CD4-positive, alpha-beta memory T cell (primary cell): ENCODE data around the gene SLC1A1. TPM values are rescaled to one million over a fixed set of nuclear protein-coding genes. Genes with fewer than 3 reads are reported as not detected.
"Not testable (repeated sequence)": the region's sequence is repeated elsewhere in the genome, so short reads cannot be mapped to it uniquely, and the experiment has no call there.

Experiments
- CTCF ChIA-PET: fragments of 350-600 bp; sonication (Branson Sonifier 250); formaldehyde crosslinking; loops from one replicate; lab custom pipeline; 2021; ENCODE audit warnings: inconsistent platforms; ENCODE audit not compliant: partially characterized antibody; lab: Charles Lee
- POLR2A ChIA-PET: fragments of 350-600 bp; sonication (Branson Sonifier 250); formaldehyde crosslinking; loops from one replicate; lab custom pipeline; 2021; ENCODE audit not compliant: partially characterized antibody; lab: Charles Lee
- DNase-seq, 5 donors: peaks; one replicate each; pipeline versions ENCODE4 v3.0.0 to v3.0.0-alpha.2; 2020 to 2022; ENCODE audit warnings: mixed read lengths in 1 of 5
- H3K27ac ChIP-seq: one replicate; pipeline ENCODE4 v1.7.0; 2013; ENCODE audit warnings: low read depth, low read length
- H3K27me3 ChIP-seq: 2 replicates; pipeline ENCODE4 v1.7.0; 2013; ENCODE audit warnings: mild to moderate bottlenecking, low read length, moderate library complexity; ENCODE audit not compliant: insufficient read depth
- H3K36me3 ChIP-seq: 2 replicates; pipeline ENCODE4 v1.7.0; 2013; ENCODE audit warnings: mild to moderate bottlenecking, low read length, moderate library complexity; ENCODE audit not compliant: insufficient read depth
- H3K4me1 ChIP-seq: 2 replicates; pipeline ENCODE4 v1.7.0; 2013; ENCODE audit warnings: mild to moderate bottlenecking, low read length, moderate library complexity; ENCODE audit not compliant: insufficient read depth
- H3K4me3 ChIP-seq, 2 donors: one replicate each; pipeline ENCODE4 v1.7.0; 2013; ENCODE audit warnings: low read length in 2 of 2, mild to moderate bottlenecking in 1 of 2
- H3K9me3 ChIP-seq, 2 donors: one replicate each; pipeline ENCODE4 v1.7.0; 2013; ENCODE audit warnings: low read length in 2 of 2, control low read depth in 1 of 2; ENCODE audit not compliant: control insufficient read depth in 1 of 2
- H3K27ac Mint-ChIP-seq, 7 donors: one replicate each; pipeline ENCODE4 v1.8.0; 2020 to 2021; ENCODE audit warnings: mixed read lengths in 7 of 7, mild to moderate bottlenecking in 6 of 7, inconsistent platforms in 3 of 7, moderate library complexity in 3 of 7
- H3K27me3 Mint-ChIP-seq, 2 donors: one replicate each; pipeline ENCODE4 v1.8.0; 2020 to 2021; ENCODE audit warnings: mixed read lengths in 2 of 2
- H3K36me3 Mint-ChIP-seq, 2 donors: one replicate each; pipeline ENCODE4 v1.8.0; 2020 to 2021; ENCODE audit warnings: mixed read lengths in 2 of 2, inconsistent platforms in 1 of 2, mild to moderate bottlenecking in 1 of 2
- H3K4me1 Mint-ChIP-seq, 4 donors: one replicate each; pipeline ENCODE4 v1.8.0; 2020 to 2021; ENCODE audit warnings: mixed read lengths in 4 of 4, mild to moderate bottlenecking in 1 of 4
- H3K4me3 Mint-ChIP-seq, 8 donors: one replicate each; pipeline ENCODE4 v1.8.0; 2020 to 2021; ENCODE audit warnings: mixed read lengths in 8 of 8, mild to moderate bottlenecking in 7 of 8, moderate library complexity in 6 of 8, inconsistent platforms in 3 of 8
- H3K9me3 Mint-ChIP-seq, 8 donors: one replicate each; pipeline ENCODE4 v1.8.0; 2020 to 2021; ENCODE audit warnings: mixed read lengths in 8 of 8, mild to moderate bottlenecking in 5 of 8, inconsistent platforms in 3 of 8, moderate library complexity in 1 of 8
- intact Hi-C: fragments of 100-400 bp; cut with micrococcal nuclease; formaldehyde crosslinking; loops from one replicate; pipeline ENCODE4 v1.15.1; 2023
- polyA plus RNA-seq, 2 donors: library from polyadenylated mRNA; unstranded; fragments of 300-500 nt; fragmentation: Illumina TruSeq; gene quantifications; one replicate each; pipeline ENCODE4 v1.2.3, GENCODE V29; 2021
- total RNA-seq, 2 experiments: library from RNA; stranded (reverse); gene quantifications; one replicate each; pipeline ENCODE4 v1.2.3, GENCODE V29; 2021

The SLC1A1 gene
- total and polyA plus RNA-seq, 4 experiments from 2014 or later = 0.25 to 1.00 (median 0.52) TPM; not detected in 1

GRCh38 chr9:4530831-4531230, 40.6 kb downstream of the SLC1A1 start:
- POLR2A ChIA-PET, H3K36me3 ChIP-seq, CTCF ChIA-PET, DNase-seq, H3K9me3 ChIP-seq, H3K27me3 Mint-ChIP-seq, intact Hi-C loops, H3K36me3 Mint-ChIP-seq, H3K27ac ChIP-seq, H3K27me3 ChIP-seq, H3K4me3 ChIP-seq: not testable (repeated sequence)
- Mint-ChIP-seq H3K9me3 (peaks cover 0 to 11% (median 2%) of the 10 kb centered on the region in 8 donors), H3K27ac (peak overlapping the region; percentile 15 to 87 (median 74)), H3K4me3 (peak overlapping the region in 3 of 8 donors; percentile 17 to 31 (median 21)), H3K4me1 (peaks cover 15 to 44% (median 21%) of the 10 kb centered on the region in 4 donors)
- H3K4me1 ChIP-seq = peaks cover 12% of the 10 kb centered on the region

- H3K9me3 ChIP-seq, H3K4me3 Mint-ChIP-seq, H3K27me3 ChIP-seq, H3K27me3 Mint-ChIP-seq, H3K36me3 Mint-ChIP-seq, H3K36me3 ChIP-seq, DNase-seq, POLR2A ChIA-PET, intact Hi-C loops, H3K27ac ChIP-seq, CTCF ChIA-PET, H3K4me3 ChIP-seq: not testable (repeated sequence)
- H3K4me1 ChIP-seq = peaks cover 12% of the 10 kb centered on the region
- H3K9me3 Mint-ChIP-seq = peaks cover 0 to 14% (median 2%) of the 10 kb centered on the region in 8 donors
- H3K27ac Mint-ChIP-seq = peak overlapping the region in 1 of 7 donors; percentile 85
- H3K4me1 Mint-ChIP-seq = peaks cover 15 to 44% (median 21%) of the 10 kb centered on the region in 4 donors
Observed at GRCh38 chr9:4531355-4531754, 41.1 kb downstream of the SLC1A1 start.

GRCh38 chr9:4533881-4534280, 43.6 kb downstream of the SLC1A1 start:
- intact Hi-C loops, H3K9me3 ChIP-seq, H3K36me3 ChIP-seq, POLR2A ChIA-PET, H3K27me3 Mint-ChIP-seq, H3K27ac ChIP-seq, H3K36me3 Mint-ChIP-seq, H3K4me3 ChIP-seq, CTCF ChIA-PET, H3K27me3 ChIP-seq: not testable (repeated sequence)
- H3K27ac Mint-ChIP-seq = peak overlapping the region in 5 of 7 donors; percentile 2 to 85 (median 53)
- H3K4me1 Mint-ChIP-seq = peaks cover 15 to 44% (median 21%) of the 10 kb centered on the region in 4 donors
- H3K4me1 ChIP-seq = peaks cover 12% of the 10 kb centered on the region
- H3K4me3 Mint-ChIP-seq = peak overlapping the region in 3 of 8 donors; percentile 32 to 45 (median 45)
- DNase-seq = peak in 1 of 5 donors; percentile 11
- H3K9me3 Mint-ChIP-seq = peaks cover 0 to 14% (median 2%) of the 10 kb centered on the region in 8 donors

GRCh38 chr9:4536196-4536595, 45.9 kb downstream of the SLC1A1 start:
- H3K36me3 Mint-ChIP-seq, intact Hi-C loops, CTCF ChIA-PET, H3K27ac ChIP-seq, H3K27me3 ChIP-seq, DNase-seq, H3K9me3 ChIP-seq, H3K9me3 Mint-ChIP-seq, H3K36me3 ChIP-seq, H3K4me3 ChIP-seq, H3K4me3 Mint-ChIP-seq, H3K4me1 ChIP-seq, H3K27ac Mint-ChIP-seq, POLR2A ChIA-PET, H3K27me3 Mint-ChIP-seq: not testable (repeated sequence)
- H3K4me1 Mint-ChIP-seq = peaks cover 6 to 24% (median 7%) of the 10 kb centered on the region in 4 donors

- H3K27me3 ChIP-seq = no peaks in the 10 kb centered on the region
- intact Hi-C loops = no loop called here
- Mint-ChIP-seq H3K27me3 (no peaks in the 10 kb centered on the region), H3K4me3 (no peak overlapping the region), H3K4me1 (peaks cover 6 to 17% (median 7%) of the 10 kb centered on the region in 4 donors), H3K27ac (no peak overlapping the region), H3K9me3 (peaks cover 0 to 9% (median under 1%) of the 10 kb centered on the region in 8 donors), H3K36me3 (peaks cover 0 to 1% of the 10 kb centered on the region in 2 donors)
- no peak overlapping the region for H3K27ac ChIP-seq
- H3K36me3 ChIP-seq = no peaks in the 10 kb centered on the region
- no peak for DNase-seq
- ChIA-PET CTCF (no interaction called here), POLR2A (no interaction called here)
- no peaks in the 10 kb centered on the region for H3K9me3 ChIP-seq
- H3K4me3 ChIP-seq = no peak overlapping the region
- H3K4me1 ChIP-seq = no peaks in the 10 kb centered on the region
Observed at GRCh38 chr9:4537581-4537980, 47.3 kb downstream of the SLC1A1 start.

- no peak overlapping the region for H3K4me3 Mint-ChIP-seq
- Histone ChIP-seq H3K4me1 (no peaks in the 10 kb centered on the region), H3K9me3 (no peaks in the 10 kb centered on the region), H3K27me3 (no peaks in the 10 kb centered on the region), H3K27ac (no peak overlapping the region), H3K36me3 (no peaks in the 10 kb centered on the region), H3K4me3 (no peak overlapping the region)
- POLR2A ChIA-PET = no interaction called here
- peaks cover 0 to 1% of the 10 kb centered on the region in 2 donors for H3K36me3 Mint-ChIP-seq
- H3K4me1 Mint-ChIP-seq = peaks cover 6 to 12% (median 7%) of the 10 kb centered on the region in 4 donors
- H3K27me3 Mint-ChIP-seq = no peaks in the 10 kb centered on the region
- peaks cover 0 to 6% (median under 1%) of the 10 kb centered on the region in 8 donors for H3K9me3 Mint-ChIP-seq
- intact Hi-C loops = no loop called here
- CTCF ChIA-PET = no interaction called here
- H3K27ac Mint-ChIP-seq = no peak overlapping the region
- no peak for DNase-seq
Observed at GRCh38 chr9:4538107-4538506, 47.8 kb downstream of the SLC1A1 start.

GRCh38 chr9:4538621-4539020, 48.4 kb downstream of the SLC1A1 start:
- Mint-ChIP-seq H3K27me3 (no peaks in the 10 kb centered on the region), H3K27ac (no peak overlapping the region), H3K4me1 (peaks cover 4 to 9% (median 5%) of the 10 kb centered on the region in 4 donors), H3K36me3 (peaks cover 0 to 1% of the 10 kb centered on the region in 2 donors), H3K9me3 (peaks cover 0 to 6% (median under 1%) of the 10 kb centered on the region in 8 donors), H3K4me3 (no peak overlapping the region)
- no peaks in the 10 kb centered on the region for H3K9me3 ChIP-seq
- H3K4me1 ChIP-seq = no peaks in the 10 kb centered on the region
- intact Hi-C loops = no loop called here
- ChIA-PET POLR2A (no interaction called here), CTCF (no interaction called here)
- H3K27ac ChIP-seq = no peak overlapping the region
- H3K36me3 ChIP-seq = no peaks in the 10 kb centered on the region
- H3K4me3 ChIP-seq = no peak overlapping the region
- DNase-seq = no peak
- H3K27me3 ChIP-seq = no peaks in the 10 kb centered on the region
